NCI-H2107 treated with DMSO at 0.1 percent for 48 hours (cell line): ENCODE data around the gene FILIP1L.

ENCODE experiments used
- DNase-seq: peaks from one replicate; lab custom pipeline; 2025; ENCODE audit not compliant: unreplicated experiment; lab: John Stamatoyannopoulos, UW

The FILIP1L gene

GRCh38 chr3:99955773-99956562 lies 158.3 kb downstream of the FILIP1L start:
- no peak for DNase-seq

- peak; percentile 39 for DNase-seq
These were observed 159.2 kb downstream of the FILIP1L start for GRCh38 chr3:99954914-99955644.

GRCh38 chr3:99953596-99953995 lies 160.7 kb downstream of the FILIP1L start:
- DNase-seq, result no peak

GRCh38 chr3:99952306-99952705 lies 162.0 kb downstream of the FILIP1L start:
- DNase-seq, result no peak

- no peak for DNase-seq
These were observed 162.6 kb downstream of the FILIP1L start for GRCh38 chr3:99951701-99952100.

- DNase-seq, result no peak
These were observed 163.4 kb downstream of the FILIP1L start for GRCh38 chr3:99950921-99951320.

GRCh38 chr3:99949956-99950670 lies 164.2 kb downstream of the FILIP1L start:
- DNase-seq, result no peak

GRCh38 chr3:99948467-99949089 lies 165.7 kb downstream of the FILIP1L start:
- DNase-seq, result no peak

- DNase-seq, result no peak
These were observed 166.9 kb downstream of the FILIP1L start for GRCh38 chr3:99947356-99947755.

- DNase-seq, result peak; percentile 53
These were observed 168.8 kb downstream of the FILIP1L start for GRCh38 chr3:99945328-99945995.

GRCh38 chr3:99943931-99944761 lies 170.2 kb downstream of the FILIP1L start:
- no peak for DNase-seq

GRCh38 chr3:99941211-99941610 lies 173.1 kb downstream of the FILIP1L start:
- DNase-seq, result no peak

GRCh38 chr3:99940350-99940749 lies 174.0 kb downstream of the FILIP1L start:
- DNase-seq, result no peak

GRCh38 chr3:99939876-99940275 lies 174.4 kb downstream of the FILIP1L start:
- no peak for DNase-seq

GRCh38 chr3:99938270-99938911 lies 175.9 kb downstream of the FILIP1L start:
- no peak for DNase-seq

- DNase-seq, result no peak
These were observed 179.1 kb downstream of the FILIP1L start for GRCh38 chr3:99934975-99935797.

GRCh38 chr3:99933971-99934750 lies 180.1 kb downstream of the FILIP1L start:
- DNase-seq, result no peak

GRCh38 chr3:99931059-99931458 lies 183.2 kb downstream of the FILIP1L start:
- no peak for DNase-seq
